SK-N-SH (cell line): Measurements from ENCODE around the gene NEMF. TPM values are rescaled to one million over a fixed set of nuclear protein-coding genes. Genes with fewer than 3 reads are reported as not detected.

Experiments
- CTCF ChIA-PET: fragments of 300-600, 350-600 bp; formaldehyde crosslinking; extraction: SDS; loops from one replicate; lab custom pipeline; 2021; lab: Yijun Ruan, JAX
- POLR2A ChIA-PET: fragments of 350-600 bp; sonication (Branson Sonifier 250); formaldehyde crosslinking; extraction: SDS; loops from one replicate; lab custom pipeline; 2020; ENCODE audit warnings: antibody characterized with exemption, inconsistent platforms; lab: Yijun Ruan, JAX
- DNase-seq: peaks from one replicate; pipeline ENCODE4 v3.0.0; 2012
- H2AFZ ChIP-seq: fragments of 200-600 bp; sonication (generic); 2 replicates; pipeline ENCODE4 v1.8.1; 2016; ENCODE audit warnings: antibody characterized with exemption, mild to moderate bottlenecking, low read depth
- H3F3A ChIP-seq: fragments of 200-600 bp; sonication (generic); replicated peaks from 2 replicates; pipeline ENCODE3; 2016; ENCODE audit warnings: antibody characterized with exemption, mild to moderate bottlenecking; ENCODE audit not compliant: insufficient read depth
- H3K27ac ChIP-seq, 2 experiments: fragments of 200-500 bp in 1 of 2; fragments of 200-600 bp in 1 of 2; sonication (Bioruptor generic) in 1 of 2; sonication (generic), shearing (Covaris generic) in 1 of 2; 2 replicates each; pipeline versions ENCODE4 v1.5.1 to v1.6.1; 2014 to 2016; ENCODE audit warnings: low read depth in 2 of 2, inconsistent platforms in 1 of 2, low read length in 1 of 2, mild to moderate bottlenecking in 1 of 2, mixed read lengths in 1 of 2
- H3K27me3 ChIP-seq: fragments of 200-600 bp; sonication (generic), shearing (Covaris generic); 2 replicates; pipeline ENCODE4 v1.6.1; 2016; ENCODE audit warnings: mixed run types; ENCODE audit not compliant: insufficient read depth
- H3K36me3 ChIP-seq, 2 experiments: fragments of 200-500 bp in 1 of 2; fragments of 200-600 bp in 1 of 2; sonication (Bioruptor generic) in 1 of 2; sonication (generic) in 1 of 2; replicated peaks in 1 of 2; 2 replicates each; pipeline versions ENCODE3 to v1.5.1; 2014 to 2016; ENCODE audit warnings: low read length in 1 of 2, mild to moderate bottlenecking in 1 of 2; ENCODE audit not compliant: insufficient read depth in 2 of 2, control insufficient read depth in 1 of 2
- H3K4me1 ChIP-seq, 2 experiments: fragments of 200-500 bp in 1 of 2; fragments of 200-600 bp in 1 of 2; sonication (Bioruptor generic) in 1 of 2; sonication (generic), shearing (Covaris generic) in 1 of 2; 2 replicates each; pipeline versions ENCODE4 v1.5.1 to v1.6.1; 2014 to 2016; ENCODE audit warnings: low read depth in 1 of 2, low read length in 1 of 2, mixed run types in 1 of 2; ENCODE audit not compliant: insufficient read depth in 2 of 2, control insufficient read depth in 1 of 2
- H3K4me2 ChIP-seq: fragments of 200-600 bp; sonication (generic), shearing (Covaris generic); 2 replicates; pipeline ENCODE4 v1.6.1; 2017; ENCODE audit warnings: mixed run types
- H3K4me3 ChIP-seq, 2 experiments: fragments of 200-500 bp in 1 of 2; fragments of 200-600 bp in 1 of 2; sonication (Bioruptor generic) in 1 of 2; sonication (generic), shearing (Covaris generic) in 1 of 2; 2 replicates each; pipeline versions ENCODE4 v1.5.1 to v1.8.1; 2014 to 2016; ENCODE audit warnings: low read depth in 2 of 2, inconsistent platforms in 1 of 2, low read length in 1 of 2, mild to moderate bottlenecking in 1 of 2, mixed read lengths in 1 of 2, moderate library complexity in 1 of 2
- H3K79me2 ChIP-seq: fragments of 200-600 bp; sonication (generic); 2 replicates; pipeline ENCODE4 v1.8.1; 2017; ENCODE audit warnings: mild to moderate bottlenecking; ENCODE audit not compliant: insufficient read depth
- H3K9ac ChIP-seq: fragments of 200-600 bp; sonication (generic); 2 replicates; pipeline ENCODE4 v1.6.1; 2017; ENCODE audit warnings: mixed run types
- H3K9me2 ChIP-seq: fragments of 200-600 bp; sonication (generic); 2 replicates; pipeline ENCODE4 v1.6.1; 2017; ENCODE audit warnings: mixed run types
- H3K9me3 ChIP-seq: fragments of 200-600 bp; sonication (generic); 2 replicates; pipeline ENCODE4 v1.6.1; 2017; ENCODE audit warnings: mixed run types, mild to moderate bottlenecking, moderate library complexity
- H4K20me1 ChIP-seq: fragments of 200-600 bp; sonication (generic); 2 replicates; pipeline ENCODE4 v1.6.1; 2017; ENCODE audit warnings: mild to moderate bottlenecking, mixed run types; ENCODE audit not compliant: insufficient read depth
- CHD2 ChIP-seq: fragments of 150-350 bp; IDR thresholded peaks from 2 replicates; pipeline ENCODE4 v1.6.1; 2018; ENCODE audit warnings: low read length; ENCODE audit not compliant: partially characterized antibody
- ELF1 ChIP-seq: IDR thresholded peaks from 2 replicates; pipeline ENCODE4 v1.4.0; 2012
- EZH2phosphoT487 ChIP-seq: fragments of 200-600 bp; sonication (generic); IDR thresholded peaks from 2 replicates; pipeline ENCODE4 v1.6.1; 2017; ENCODE audit warnings: low read depth, mixed run types, mild to moderate bottlenecking, antibody characterized with exemption, moderate library complexity, borderline replicate concordance
- FOXJ3 ChIP-seq: sonication (generic); formaldehyde crosslinking; IDR thresholded peaks from 2 replicates; pipeline ENCODE4 v1.5.1; 2020; ENCODE audit warnings: mild to moderate bottlenecking, missing genetic modification reagents
- FOXM1 ChIP-seq: IDR thresholded peaks from 2 replicates; pipeline ENCODE4 v1.4.0; 2012; ENCODE audit warnings: low read depth, mild to moderate bottlenecking
- IRF3 ChIP-seq: fragments of 150-350 bp; IDR thresholded peaks from 2 replicates; pipeline ENCODE4 v1.6.1; 2016; ENCODE audit warnings: mild to moderate bottlenecking, low read depth, low read length
- MEF2A ChIP-seq: IDR thresholded peaks from 2 replicates; pipeline ENCODE4 v1.4.0; 2012; ENCODE audit warnings: low read depth, borderline replicate concordance
- NFIC ChIP-seq: IDR thresholded peaks from 2 replicates; pipeline ENCODE4 v1.4.0; 2012; ENCODE audit warnings: borderline replicate concordance
- NRF1 ChIP-seq: IDR thresholded peaks from 2 replicates; pipeline ENCODE4 v1.6.1; 2012; ENCODE audit warnings: low read depth, mild to moderate bottlenecking, low read length
- RCOR1 ChIP-seq: fragments of 150-350 bp; IDR thresholded peaks from 2 replicates; pipeline ENCODE4 v1.6.1; 2017; ENCODE audit warnings: antibody characterized with exemption, low read length
- REST ChIP-seq: IDR thresholded peaks from 2 replicates; pipeline ENCODE4 v1.6.1; 2012; ENCODE audit warnings: mild to moderate bottlenecking, low read depth, low read length, moderate library complexity
- TEAD4 ChIP-seq: IDR thresholded peaks from 2 replicates; pipeline ENCODE4 v1.4.0; 2012; ENCODE audit warnings: mild to moderate bottlenecking, borderline replicate concordance; ENCODE audit not compliant: insufficient read depth
- USF1 ChIP-seq: IDR thresholded peaks from 2 replicates; pipeline ENCODE4 v1.4.0; 2012; ENCODE audit warnings: low read depth, borderline replicate concordance
- USF2 ChIP-seq: fragments of 150-350 bp; IDR thresholded peaks from 2 replicates; pipeline ENCODE4 v1.6.1; 2017; ENCODE audit warnings: antibody characterized with exemption, low read length, low read depth, borderline replicate concordance
- ZBTB33 ChIP-seq: IDR thresholded peaks from 2 replicates; pipeline ENCODE4 v1.4.0; 2012; ENCODE audit warnings: low read depth, borderline replicate concordance
- WGBS: methylation state at CpG from one replicate; pipeline ENCODE4 v1.1.6; 2017; ENCODE audit warnings: low lambda C conversion rate; 5-methylcytosine and 5-hydroxymethylcytosine counted together
- polyA plus RNA-seq, 3 experiments: library from polyadenylated mRNA; depleted of rRNA; stranded (reverse); fragments of >200 nt; gene quantifications; 2 replicates each; pipeline ENCODE4 v1.2.3, GENCODE V29; 2012

Gene NEMF
- polyA plus RNA-seq, 1 of the 3 experiments (the other 2 are of a cell fraction): 14.0 TPM

GRCh38 chr14:49881350-49882001 is 28.9 kb upstream of the NEMF start:
- H3K4me2 ChIP-seq: no peak overlapping the region
- WGBS: 98% methylated on average over 4 of the region's 4 CpGs
- ChIA-PET CTCF (interaction anchor here (0.8 to 5.0 kb wide), 4 partner anchors 16 to 222 kb away, joined by 4 to 49 read pairs (median 14); partner anchors contain the start of gene NEMF), POLR2A (no interaction called here)
- peaks cover 11% of the 10 kb centered on the region for H3F3A ChIP-seq
- H4K20me1 ChIP-seq: no peaks in the 10 kb centered on the region
- H3K9me2 ChIP-seq: no peaks in the 10 kb centered on the region
- H3K79me2 ChIP-seq: no peaks in the 10 kb centered on the region
- TF ChIP-seq TEAD4: no peak
- no peak for TF ChIP-seq FOXJ3 (CRISPR knock-in tag)
- no peak for TF ChIP-seq MEF2A
- TF ChIP-seq RCOR1: no peak
- TF ChIP-seq EZH2phosphoT487: no peak
- no peak for TF ChIP-seq ELF1
- no peak for TF ChIP-seq NRF1
- no peak for TF ChIP-seq FOXM1
- TF ChIP-seq REST: no peak
- no peak overlapping the region for H3K9ac ChIP-seq
- no peak overlapping the region for H2AFZ ChIP-seq
- no peak for DNase-seq
- no peaks in the 10 kb centered on the region for H3K27me3 ChIP-seq
- H3K9me3 ChIP-seq: no peaks in the 10 kb centered on the region
- no peak overlapping the region for H3K27ac ChIP-seq
- H3K4me1 ChIP-seq: no peaks in the 10 kb centered on the region
- no peaks in the 10 kb centered on the region for H3K36me3 ChIP-seq
- H3K4me3 ChIP-seq: no peak overlapping the region

GRCh38 chr14:49880267-49881064 is 27.9 kb upstream of the NEMF start:
- Histone ChIP-seq H3K79me2 (no peaks in the 10 kb centered on the region), H3K4me1 (no peaks in the 10 kb centered on the region), H3K9me2 (no peaks in the 10 kb centered on the region), H3K27me3 (no peaks in the 10 kb centered on the region), H3K4me3 (no peak overlapping the region), H3K4me2 (no peak overlapping the region), H3K9ac (no peak overlapping the region), H3K9me3 (no peaks in the 10 kb centered on the region), H4K20me1 (no peaks in the 10 kb centered on the region), H3K27ac (no peak overlapping the region), H3K36me3 (no peaks in the 10 kb centered on the region), H3F3A (peaks cover 11% of the 10 kb centered on the region), H2AFZ (0 out of 2 replicates have a peak overlapping the region, but pooled peaks have one; percentile 48)
- 81% methylated on average over 9 of the region's 9 CpGs for whole genome bisulfite sequencing
- POLR2A ChIA-PET: interaction anchor here (1.2 kb wide), 1 partner anchor 12 kb away, joined by 5 read pairs; the partner anchor contains the start of gene ARF6
- no peak for DNase-seq
- TF ChIP-seq USF2 (no peak), ZBTB33 (no peak), CHD2 (no peak), IRF3 (no peak), NFIC (no peak), MEF2A (no peak), USF1 (no peak), FOXJ3 (CRISPR knock-in tag) (no peak), ELF1 (no peak)
- CTCF ChIA-PET: interaction anchor here (0.6 to 5.0 kb wide), 26 partner anchors 9 to 380 kb away, joined by 3 to 49 read pairs (median 4); partner anchors contain the start of genes ARF6, NEMF and VCPKMT
